ENCODE results near the gene KRTAP5-11.
"Not testable (repeated sequence)": the region's sequence is repeated elsewhere in the genome, so short reads cannot be mapped to it uniquely, and the experiment has no call there.

KRTAP5-11 gene

GRCh38 chr11:71556018-71556417 is 26.7 kb downstream of the KRTAP5-11 start:
- no peak for DNase-seq (ENCODE audit: low read depth in 2 of 2)

DNA sequence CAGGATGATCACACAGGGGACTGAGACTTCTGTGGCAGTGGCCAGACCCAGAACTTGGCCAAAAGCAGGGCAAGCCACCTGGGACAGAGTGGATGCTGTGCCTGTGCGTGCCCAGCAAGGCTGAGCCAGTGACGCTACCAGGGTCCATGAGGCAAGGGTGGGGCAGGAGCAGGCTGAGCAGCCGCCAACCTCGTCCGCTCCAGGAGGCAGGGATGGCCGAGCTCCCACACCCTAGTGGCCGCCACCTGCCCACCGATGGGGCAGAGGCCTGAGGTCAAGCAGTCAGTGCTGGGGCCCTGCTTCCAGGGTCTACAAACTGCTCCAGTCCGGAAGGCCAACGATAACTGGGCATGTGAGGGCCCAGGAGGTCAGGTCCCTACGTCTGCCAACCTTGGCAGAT is 27.2 kb downstream of the KRTAP5-11 start:
- DNase-seq (ENCODE audit: low read depth in 2 of 2): no peak

DNA sequence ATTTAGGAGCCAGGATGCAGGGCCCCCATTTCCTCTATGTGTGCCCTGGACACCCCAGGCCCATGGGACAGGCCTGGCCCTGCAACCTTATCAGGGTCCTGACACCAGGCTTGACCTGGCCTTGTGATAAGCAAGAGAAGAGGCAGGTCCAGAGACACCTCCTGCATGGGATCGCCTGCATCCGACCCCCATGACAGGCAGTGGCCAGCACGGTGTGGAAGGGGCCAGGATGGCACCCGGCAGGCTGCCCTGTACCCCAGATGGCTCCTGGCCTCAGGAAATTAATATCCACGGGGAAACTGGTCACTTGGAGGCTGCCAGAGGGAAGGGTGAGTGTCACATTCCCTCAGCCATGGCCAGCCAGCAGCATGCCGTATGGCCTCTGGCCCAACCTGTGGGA is 27.7 kb downstream of the KRTAP5-11 start:
- DNase-seq (ENCODE audit: low read depth in 2 of 2): no peak

DNA sequence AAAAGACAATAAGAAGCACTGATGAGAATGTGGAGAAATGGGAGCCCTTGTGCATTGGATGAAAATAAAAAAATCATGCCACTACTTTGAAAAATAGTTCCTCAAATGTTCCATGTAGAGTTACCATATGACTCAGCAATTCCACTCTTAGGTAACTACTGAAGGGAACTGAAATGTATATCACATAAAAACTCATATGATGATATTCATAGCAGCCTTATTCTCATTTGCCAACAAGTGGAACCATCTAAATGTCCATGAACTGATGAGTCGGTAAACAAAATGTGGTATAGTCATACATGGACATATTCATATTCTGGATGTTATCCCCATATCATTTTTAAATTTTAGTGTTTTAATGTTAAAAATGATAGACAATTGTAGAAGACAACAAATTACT is 31.0 kb downstream of the KRTAP5-11 start:
- DNase-seq (ENCODE audit: low read depth in 2 of 2): no peak

DNA sequence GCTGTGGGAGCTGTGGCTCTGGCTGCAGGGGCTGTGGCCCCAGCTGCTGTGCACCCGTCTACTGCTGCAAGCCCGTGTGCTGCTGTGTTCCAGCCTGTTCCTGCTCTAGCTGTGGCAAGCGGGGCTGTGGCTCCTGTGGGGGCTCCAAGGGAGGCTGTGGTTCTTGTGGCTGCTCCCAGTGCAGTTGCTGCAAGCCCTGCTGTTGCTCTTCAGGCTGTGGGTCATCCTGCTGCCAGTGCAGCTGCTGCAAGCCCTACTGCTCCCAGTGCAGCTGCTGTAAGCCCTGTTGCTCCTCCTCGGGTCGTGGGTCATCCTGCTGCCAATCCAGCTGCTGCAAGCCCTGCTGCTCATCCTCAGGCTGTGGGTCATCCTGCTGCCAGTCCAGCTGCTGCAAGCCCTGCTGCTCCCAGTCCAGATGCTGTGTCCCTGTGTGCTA is 33.9 kb downstream of the KRTAP5-11 start:
- no peak for DNase-seq (ENCODE audit: low read depth in 2 of 2)

- DNase-seq (ENCODE audit: low read depth in 2 of 2): no peak
These were observed 34.6 kb downstream of the KRTAP5-11 start, which contains the start of gene KRTAP5-9 for GRCh38 chr11:71548120-71548519. TSS of gene KRTAP5-9 (plus strand) at chr11:71548420. CDS start at chr11:71548658, 238 bp downstream.

DNA sequence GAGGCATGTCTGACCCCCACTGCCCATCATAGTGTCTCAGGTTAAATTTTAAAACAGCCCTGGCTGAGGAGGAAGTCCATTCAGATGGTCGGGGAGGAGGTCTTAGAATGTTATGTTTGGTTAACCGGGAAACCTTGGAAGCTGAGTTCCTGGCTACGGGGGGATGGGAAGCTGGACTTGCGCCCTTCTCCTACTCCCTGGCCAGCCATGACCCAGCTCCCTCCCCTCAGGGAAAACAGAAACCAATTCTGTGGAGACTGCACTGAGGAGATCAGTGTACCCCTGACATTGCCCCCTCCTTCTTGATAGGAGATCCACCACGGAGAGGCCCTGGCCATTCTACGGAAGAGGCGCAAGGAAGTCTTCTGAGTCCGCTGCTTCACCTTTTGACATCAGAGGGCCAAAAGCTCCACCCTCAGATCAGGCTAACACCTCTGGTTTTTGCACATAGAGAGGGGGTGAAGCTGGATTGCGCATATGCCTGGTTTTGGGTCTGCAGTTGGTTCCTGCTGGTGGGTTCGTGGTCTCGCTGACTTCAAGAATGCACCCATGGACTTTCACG is 37.2 kb downstream of the KRTAP5-11 start:
- no peak for DNase-seq (ENCODE audit: low read depth in 2 of 2)

GRCh38 chr11:71544525-71545214 is 38.0 kb downstream of the KRTAP5-11 start:
- DNase-seq (ENCODE audit: low read depth in 2 of 2): no peak

- DNase-seq (ENCODE audit: low read depth in 2 of 2): no peak
These were observed 38.8 kb downstream of the KRTAP5-11 start for GRCh38 chr11:71543866-71544265.

GRCh38 chr11:71542879-71543777 is 39.5 kb downstream of the KRTAP5-11 start:
- no peak for DNase-seq (ENCODE audit: low read depth in 2 of 2)

- DNase-seq (ENCODE audit: low read depth in 2 of 2): no peak
These were observed 40.3 kb downstream of the KRTAP5-11 start for GRCh38 chr11:71542382-71542781.

DNA sequence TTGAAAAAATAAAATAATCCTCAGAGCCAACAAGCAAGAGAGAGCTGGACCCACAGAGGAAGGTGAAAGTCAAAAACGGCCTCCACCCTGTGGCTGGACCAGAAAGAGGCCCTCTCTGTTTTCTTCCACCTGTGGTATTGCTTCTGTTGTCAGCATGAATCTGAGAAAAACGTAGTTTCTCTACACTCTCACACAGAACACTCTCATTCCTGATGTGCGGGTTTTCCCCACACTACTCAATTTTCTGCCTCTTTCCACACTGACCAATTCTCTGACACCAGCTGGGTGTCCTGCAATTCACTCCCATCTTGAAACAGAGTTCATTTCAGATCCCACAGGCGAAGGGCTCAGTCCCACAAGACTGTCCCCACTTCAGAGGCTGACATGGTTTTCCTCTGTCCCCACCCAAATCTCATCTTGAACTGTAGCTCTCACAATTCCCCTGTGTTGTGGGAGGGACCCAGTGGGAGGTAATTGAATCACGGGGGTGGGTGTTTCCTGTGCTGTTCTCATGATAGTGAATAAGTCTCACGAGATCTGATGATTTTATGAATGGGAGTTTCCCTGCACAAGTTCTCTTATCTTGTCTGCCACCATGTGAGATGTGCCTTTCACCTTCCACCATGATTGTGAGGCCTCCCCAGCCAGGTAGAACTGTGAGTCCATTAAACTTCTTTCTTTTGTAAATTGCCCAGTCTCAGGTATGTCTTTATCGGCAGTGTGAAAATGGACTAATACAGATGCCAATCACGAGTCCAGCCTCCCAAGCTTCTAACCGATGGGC is 42.0 kb downstream of the KRTAP5-11 start:
- DNase-seq (ENCODE audit: low read depth in 2 of 2): not testable (repeated sequence)

DNA sequence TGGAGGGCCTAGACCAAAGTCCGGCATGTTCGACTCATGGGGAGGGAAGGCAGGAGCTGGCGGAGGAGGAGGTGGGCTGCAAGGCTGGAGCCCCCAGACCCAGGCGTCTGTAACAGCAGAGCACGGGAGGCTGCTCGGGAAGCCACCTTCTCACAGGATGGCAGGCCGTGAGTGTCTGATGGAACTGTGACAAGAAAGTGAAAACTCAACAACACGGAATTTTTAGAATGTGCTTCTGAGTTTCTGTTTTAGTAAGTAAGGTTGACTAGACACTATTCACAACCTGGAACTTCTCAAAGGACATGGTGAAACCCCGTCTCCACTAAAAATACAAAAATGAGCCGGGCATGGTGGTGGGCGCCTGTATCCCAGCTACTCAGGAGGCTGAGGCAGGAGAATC is 42.7 kb downstream of the KRTAP5-11 start:
- DNase-seq (ENCODE audit: low read depth in 2 of 2): not testable (repeated sequence)

DNA sequence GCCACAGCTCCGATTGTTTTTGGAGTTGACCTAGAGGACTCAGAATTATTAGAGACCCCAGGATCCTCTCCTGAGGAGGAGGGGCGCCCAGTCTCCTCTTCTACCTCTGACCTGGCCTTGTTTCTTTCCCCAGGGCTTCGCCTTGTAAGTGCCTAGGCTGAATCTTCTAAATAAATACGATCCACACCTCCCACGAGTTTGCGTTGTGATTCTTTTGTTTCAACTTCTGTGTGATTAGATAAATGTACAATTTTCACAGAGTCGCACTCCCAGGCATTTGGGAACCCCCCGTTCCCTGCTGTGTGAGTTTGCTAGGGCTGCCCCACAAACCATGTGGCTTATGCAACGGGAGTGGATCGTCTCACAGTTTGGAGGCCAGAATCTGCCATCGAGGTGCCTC is 43.7 kb downstream of the KRTAP5-11 start:
- DNase-seq (ENCODE audit: low read depth in 2 of 2): no peak

GRCh38 chr11:71538666-71538990 is 44.0 kb downstream of the KRTAP5-11 start:
- no peak for DNase-seq (ENCODE audit: low read depth in 2 of 2)

- not testable (repeated sequence) for DNase-seq (ENCODE audit: low read depth in 2 of 2)
These were observed 44.6 kb downstream of the KRTAP5-11 start, which contains the start of gene KRTAP5-8 for GRCh38 chr11:71537977-71538665. TSS of gene KRTAP5-8 (plus strand) at chr11:71538025. CDS start at chr11:71538056, 31 bp downstream.

- DNase-seq (ENCODE audit: low read depth in 2 of 2): no peak
These were observed 45.1 kb downstream of the KRTAP5-11 start for GRCh38 chr11:71537537-71537936.

DNA sequence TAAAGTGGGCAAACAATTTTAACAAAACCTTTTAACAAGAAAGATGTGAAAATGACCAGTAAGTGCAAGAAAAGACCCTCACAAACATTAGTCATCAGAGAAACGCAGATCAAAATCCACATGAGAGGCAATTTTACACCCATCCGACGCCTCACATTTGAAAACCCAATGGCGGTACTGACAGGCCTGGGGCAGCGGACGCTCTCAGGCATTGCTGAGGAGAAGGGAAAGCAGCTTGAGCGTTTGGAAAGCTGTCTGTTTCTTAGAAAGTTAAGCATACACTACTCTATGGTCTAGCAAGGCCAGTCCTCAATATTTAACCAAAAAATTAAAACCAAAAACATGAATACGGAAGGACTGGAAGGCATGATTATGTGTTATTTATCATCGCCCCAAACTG is 46.9 kb downstream of the KRTAP5-11 start:
- no peak for DNase-seq (ENCODE audit: low read depth in 2 of 2)

DNA sequence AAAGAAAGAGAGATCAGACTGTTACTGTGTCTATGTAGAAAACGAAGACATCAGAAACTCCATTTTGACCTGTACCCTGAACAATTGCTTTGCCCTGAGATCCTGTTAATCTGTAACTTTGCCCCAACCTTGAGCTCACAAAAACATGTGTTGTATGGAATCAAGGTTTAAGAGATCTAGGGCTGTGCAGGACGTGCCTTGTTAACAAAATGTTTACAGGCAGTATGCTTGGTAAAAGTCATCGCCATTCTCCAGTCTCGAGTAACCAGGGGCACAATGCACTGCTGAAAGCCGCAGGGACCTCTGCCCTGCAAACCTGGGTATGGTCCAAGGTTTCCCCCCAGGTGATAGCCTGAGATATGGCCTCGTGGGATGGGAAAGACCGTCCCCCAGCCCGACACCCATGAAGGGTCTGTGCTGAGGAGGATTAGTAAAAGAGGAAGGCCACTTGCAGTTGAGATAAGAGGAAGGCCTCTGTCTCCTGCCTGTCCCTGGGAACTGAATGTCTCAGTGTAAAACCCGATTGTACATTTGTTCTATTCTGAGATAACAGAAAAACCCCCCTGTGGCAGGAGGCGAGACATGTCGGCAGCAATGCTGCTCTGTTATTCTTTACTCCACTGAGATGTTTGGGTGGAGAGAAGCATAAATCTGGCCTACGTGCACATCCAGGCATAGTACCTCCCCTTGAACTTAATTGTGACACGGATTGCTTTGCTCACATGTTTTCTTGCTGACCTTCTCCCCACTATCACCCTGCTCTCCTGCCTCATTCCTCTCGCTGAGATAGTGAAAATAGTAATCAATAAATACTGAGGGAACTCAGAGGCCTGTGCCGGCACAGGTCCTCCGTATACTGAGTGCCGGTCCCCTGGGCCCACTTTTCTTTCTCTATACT is 47.7 kb downstream of the KRTAP5-11 start:
- not testable (repeated sequence) for DNase-seq (ENCODE audit: low read depth in 2 of 2)

DNA sequence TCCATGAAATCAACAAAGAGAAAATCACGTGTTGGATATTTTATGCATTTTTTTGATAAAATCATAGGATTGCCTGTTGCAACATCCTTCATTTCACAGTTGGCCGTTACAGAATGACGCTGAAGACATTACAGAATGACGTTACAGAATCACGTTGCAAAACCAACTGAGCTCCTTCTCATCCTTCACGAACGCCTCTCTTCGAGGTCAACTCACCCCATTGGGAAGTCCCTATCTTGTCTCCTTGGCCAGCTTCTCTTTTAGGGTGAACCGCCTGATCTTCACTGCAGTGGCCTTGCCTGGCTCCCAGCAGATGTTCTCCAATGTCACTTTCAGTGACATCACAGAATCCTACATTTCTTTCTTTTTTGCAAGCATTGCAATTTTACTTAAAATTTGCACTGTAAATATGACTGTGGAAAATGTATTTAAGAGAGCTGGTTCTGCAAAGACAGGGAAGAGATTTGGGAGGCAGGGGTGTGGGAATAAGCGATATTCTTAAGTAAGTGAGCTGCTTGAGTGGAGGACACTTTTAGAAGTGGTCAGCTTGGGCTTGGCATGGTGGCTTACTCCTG is 50.6 kb downstream of the KRTAP5-11 start:
- no peak for DNase-seq (ENCODE audit: low read depth in 2 of 2)

Measured in activated CD4-positive, alpha-beta T cell treated with anti-CD3 and anti-CD28 coated beads for 24 hours (primary cell).